ENCODE results near the gene ATP5PO.
"Not testable (repeated sequence)": the region's sequence is repeated elsewhere in the genome, so short reads cannot be mapped to it uniquely, and the experiment has no call there.

ATP5PO gene

GRCh38 chr21:33866826-33867225 is 48.8 kb downstream of the ATP5PO start:
- FAIRE-seq (no peak), DNase-seq (ENCODE audit: insufficient read length, low spot score) (no peak)
- no peak for TF ChIP-seq CTCF (IDR thresholded peaks at IDR 0.05; ENCODE audit: insufficient read depth, missing control alignments)

DNA sequence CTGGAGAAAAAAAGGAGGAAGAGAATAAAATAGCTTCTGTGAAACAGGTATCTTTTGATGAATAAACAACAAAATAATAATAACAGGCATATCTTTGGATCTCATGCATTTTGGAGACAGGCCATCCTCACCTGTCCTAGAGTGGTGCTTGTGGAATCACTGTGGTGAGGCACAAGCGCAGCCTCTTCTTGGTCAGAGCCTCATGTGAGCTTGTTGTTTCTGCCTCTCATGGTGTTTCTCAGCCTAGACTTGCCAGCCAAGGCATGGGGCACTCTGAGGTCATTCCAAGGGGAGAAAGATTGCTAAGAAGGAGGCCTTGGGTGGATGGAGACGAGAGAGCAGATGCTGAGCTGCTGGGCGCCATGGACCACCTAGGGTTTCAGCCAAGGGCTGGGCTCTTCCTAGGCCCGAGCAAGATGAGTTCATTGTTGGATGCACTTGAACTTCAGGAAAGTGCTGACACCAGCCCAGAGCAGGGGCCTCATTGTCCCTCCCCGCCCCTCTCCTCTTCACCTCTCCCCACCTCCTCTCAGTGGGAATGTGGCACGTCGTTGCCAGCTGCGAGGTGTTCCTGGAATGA is 49.5 kb downstream of the ATP5PO start:
- TF ChIP-seq CTCF (IDR thresholded peaks at IDR 0.05; ENCODE audit: insufficient read depth, missing control alignments), result no peak
- FAIRE-seq (no peak), DNase-seq (ENCODE audit: insufficient read length, low spot score) (no peak)

- no peak for DNase-seq (ENCODE audit: insufficient read length, low spot score)
- TF ChIP-seq CTCF (IDR thresholded peaks at IDR 0.05; ENCODE audit: insufficient read depth, missing control alignments), result no peak
- no peak for FAIRE-seq
These were observed 50.4 kb downstream of the ATP5PO start for GRCh38 chr21:33865176-33865575.

DNA sequence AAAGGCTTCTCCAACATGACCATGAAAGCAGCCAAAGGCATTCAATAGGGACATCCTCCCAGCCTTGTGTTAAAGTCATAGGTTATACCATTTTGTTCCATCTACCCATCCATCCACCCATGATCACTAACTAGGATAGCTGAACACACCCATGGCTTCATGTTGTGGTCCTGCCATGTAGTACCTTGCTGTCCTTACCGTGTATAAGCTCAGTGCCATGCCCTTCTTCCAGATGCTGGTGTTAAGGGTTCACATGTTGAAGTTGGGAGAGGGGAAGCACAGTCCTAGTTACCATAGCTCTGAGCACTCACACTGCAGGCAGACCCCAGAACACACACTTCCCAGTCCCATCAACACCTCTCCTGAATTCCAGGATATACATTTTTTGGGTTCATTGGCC is 51.5 kb downstream of the ATP5PO start:
- FAIRE-seq, result no peak
- DNase-seq (ENCODE audit: insufficient read length, low spot score), result no peak
- no peak for TF ChIP-seq CTCF (IDR thresholded peaks at IDR 0.05; ENCODE audit: insufficient read depth, missing control alignments)

- DNase-seq (ENCODE audit: insufficient read length, low spot score); FAIRE-seq: not testable (repeated sequence)
These were observed 52.4 kb downstream of the ATP5PO start for GRCh38 chr21:33863191-33863590.

DNA sequence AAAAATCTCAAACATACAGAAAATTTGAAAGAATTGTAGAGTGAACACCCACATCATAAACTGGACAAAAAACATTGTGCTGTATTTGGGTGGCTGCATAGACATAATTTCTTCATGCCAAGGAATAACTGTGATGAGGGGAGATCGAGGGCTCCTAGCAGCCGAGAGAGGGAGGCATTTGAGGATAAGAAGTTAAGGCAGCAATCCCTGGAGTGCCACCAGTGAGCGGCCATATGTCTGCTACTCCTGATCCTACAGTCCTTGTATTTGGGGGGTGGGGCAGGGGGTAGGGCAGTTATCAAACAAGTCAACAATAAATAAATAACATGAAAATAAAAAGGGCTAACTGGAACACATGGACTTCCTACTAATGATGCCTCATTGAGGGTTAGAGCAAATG is 54.5 kb downstream of the ATP5PO start:
- FAIRE-seq (peak; percentile 38), DNase-seq (ENCODE audit: insufficient read length, low spot score) (no peak)
- TF ChIP-seq CTCF (IDR thresholded peaks at IDR 0.05; ENCODE audit: insufficient read depth, missing control alignments), result no peak

GRCh38 chr21:33860332-33860879 is 55.2 kb downstream of the ATP5PO start:
- no peak for FAIRE-seq
- TF ChIP-seq CTCF (IDR thresholded peaks at IDR 0.05; ENCODE audit: insufficient read depth, missing control alignments), result no peak

More at GRCh38 chr21:33860332-33860879, 55.2 kb downstream of the ATP5PO start:
- DNase-seq (ENCODE audit: insufficient read length, low spot score), result no peak

Data from D721Med (cell line).